ENCODE data around the gene SLC24A2. TPM values are rescaled to one million over a fixed set of nuclear protein-coding genes. Genes with fewer than 3 reads are reported as not detected.

The SLC24A2 gene
- total RNA-seq: not detected

DNA sequence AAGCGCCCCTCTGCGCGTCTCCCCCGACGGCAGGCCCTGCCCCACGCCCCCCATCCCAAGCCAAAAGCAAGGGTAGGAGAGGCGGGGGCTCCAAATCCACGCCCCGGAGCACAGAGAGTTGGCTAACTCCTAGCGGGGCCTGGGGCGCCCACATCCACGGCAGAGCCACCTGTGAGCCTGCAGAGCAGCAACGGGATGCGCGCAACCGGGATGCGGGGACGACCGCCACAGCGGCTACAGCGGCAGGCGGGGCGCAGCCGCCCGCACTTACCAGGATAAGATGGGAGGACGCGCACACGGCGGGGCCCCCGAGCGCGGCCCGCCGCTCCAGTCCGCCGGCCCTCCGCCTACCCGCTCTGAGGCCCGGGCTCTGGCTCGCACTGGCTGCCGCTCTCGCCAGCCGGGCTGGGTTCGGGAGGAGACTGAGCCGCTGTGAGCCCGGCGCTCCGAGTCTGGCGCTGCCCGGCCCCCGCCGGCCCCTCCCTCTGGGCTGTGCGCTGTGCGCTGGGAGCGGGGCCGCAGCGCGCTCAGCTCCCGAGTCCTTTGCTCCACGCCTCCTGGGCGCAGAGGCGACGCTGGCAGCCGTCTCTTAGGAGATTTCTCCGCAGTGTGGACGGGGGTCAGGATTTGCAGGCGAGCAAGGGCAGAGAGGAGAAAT, at the start of gene SLC24A2:
Gene SLC24A2, minus strand, starts transcription at position 424 of the 658 bp plus-strand sequence.

Data from activated naive CD4-positive, alpha-beta T cell treated with anti-CD3 and anti-CD28 coated beads, Interleukin-2, amount 10 ng/mL, durations not matched to agents 5 hours and 36 hours (primary cell).